OCI-LY7 (cell line): ENCODE measurements around the gene STAM2.

Experiments
- CTCF ChIP-seq: fragments of 200-600 bp; sonication (generic); conservative IDR thresholded peaks from 2 replicates; pipeline ENCODE4 v1.5.1; 2014; ENCODE audit warnings: mild to moderate bottlenecking, antibody characterized with exemption, low read length, moderate library complexity, mixed read lengths
- EZH2phosphoT487 ChIP-seq: fragments of 200-600 bp; sonication (generic); IDR thresholded peaks from 2 replicates; pipeline ENCODE4 v1.6.1; 2018; ENCODE audit warnings: low read depth, borderline replicate concordance, mild to moderate bottlenecking, mixed run types, antibody characterized with exemption, low read length, moderate library complexity, mixed read lengths

GRCh38 chr2:152222975-152223637, 47.5 kb upstream of the STAM2 start:
- TF ChIP-seq EZH2phosphoT487: no peak
- no peak for TF ChIP-seq CTCF
